Natural killer cell (primary cell): Measurements from ENCODE around the gene TCP10L. TPM values are rescaled to one million over a fixed set of nuclear protein-coding genes. Genes with fewer than 3 reads are reported as not detected.

Experiments
- ATAC-seq, 3 donors: fragments of 150-1000 bp in 2 of 3; fragments of 200-7000 bp in 1 of 3; cut with Tn5 transposase; 1 replicate in 1 of 3; 2 replicates in 2 of 3; pipeline ENCODE4 v1.10.0; 2021; ENCODE audit warnings: mild to moderate bottlenecking in 2 of 3, moderate library complexity in 2 of 3
- DNase-seq, 2 donors: peaks; one replicate each; pipeline versions ENCODE4 v3.0.0 to v3.0.0-alpha.2; 2013 to 2021; ENCODE audit warnings: mixed read lengths in 1 of 2
- H3K27ac ChIP-seq: one replicate; pipeline ENCODE4 v1.5.1; 2013; ENCODE audit warnings: mild to moderate bottlenecking, low read length
- H3K27me3 ChIP-seq: one replicate; pipeline ENCODE4 v1.6.1; 2013; ENCODE audit warnings: low read length; ENCODE audit not compliant: control insufficient read depth, insufficient read depth
- H3K36me3 ChIP-seq: one replicate; pipeline ENCODE4 v1.6.1; 2013; ENCODE audit warnings: low read length; ENCODE audit not compliant: control insufficient read depth, insufficient read depth
- H3K4me1 ChIP-seq: one replicate; pipeline ENCODE4 v1.6.1; 2013; ENCODE audit warnings: low read length; ENCODE audit not compliant: control insufficient read depth, insufficient read depth
- H3K4me3 ChIP-seq: one replicate; pipeline ENCODE4 v1.5.1; 2013; ENCODE audit warnings: low read length
- H3K9me3 ChIP-seq: one replicate; pipeline ENCODE4 v1.6.1; 2013; ENCODE audit warnings: low read length; ENCODE audit not compliant: control insufficient read depth, insufficient read depth
- H3K27ac Mint-ChIP-seq, 2 donors: one replicate each; pipeline ENCODE4 v1.8.0; 2022; ENCODE audit warnings: mild to moderate bottlenecking in 2 of 2, mixed read lengths in 2 of 2, moderate library complexity in 1 of 2
- H3K27me3 Mint-ChIP-seq, 2 donors: one replicate each; pipeline ENCODE4 v1.8.0; 2022; ENCODE audit warnings: low read depth in 2 of 2, mixed read lengths in 2 of 2
- H3K36me3 Mint-ChIP-seq: one replicate; pipeline ENCODE4 v1.8.0; 2022; ENCODE audit warnings: mixed read lengths
- H3K4me1 Mint-ChIP-seq, 2 donors: one replicate each; pipeline ENCODE4 v1.8.0; 2022; ENCODE audit warnings: mixed read lengths in 2 of 2
- H3K4me3 Mint-ChIP-seq: one replicate; pipeline ENCODE4 v1.8.0; 2022; ENCODE audit warnings: mild to moderate bottlenecking, moderate library complexity, mixed read lengths
- H3K9me3 Mint-ChIP-seq, 2 donors: one replicate each; pipeline ENCODE4 v1.8.0; 2022; ENCODE audit warnings: mixed read lengths in 2 of 2
- CTCF ChIP-seq: fragments of 200-600 bp; IDR thresholded peaks from one replicate; pipeline ENCODE4 v1.8.0; 2022; ENCODE audit warnings: antibody characterized with exemption
- WGBS: methylation state at CpG from one replicate; pipeline ENCODE4 v1.1.7; 2013; ENCODE audit warnings: missing lambda C conversion rate; ENCODE audit not compliant: insufficient coverage; 5-methylcytosine and 5-hydroxymethylcytosine counted together
- intact Hi-C: fragments of 100-400 bp; cut with micrococcal nuclease; formaldehyde crosslinking; loops from one replicate; pipeline ENCODE4 v1.14.2; 2022
- total RNA-seq, 4 donors: library from RNA; stranded (reverse); fragments of 120-200 nt in 1 of 4; gene quantifications; one replicate each; pipeline versions ENCODE4 v1.2.3 to v1.2.4, GENCODE V29; 2013 to 2022

The TCP10L gene
- total RNA-seq, 3 donors from 2014 or later (not counting 1 experiment from before 2014, with no cell fraction given) = 0.47 to 1.3 (median 0.93) TPM

- no peak for ATAC-seq
- intact Hi-C loops = no loop called here
- Histone ChIP-seq H3K4me1 (no peaks in the 10 kb centered on the region), H3K27me3 (no peaks in the 10 kb centered on the region), H3K9me3 (no peaks in the 10 kb centered on the region), H3K27ac (no peak overlapping the region), H3K4me3 (no peak overlapping the region), H3K36me3 (no peaks in the 10 kb centered on the region)
- Mint-ChIP-seq H3K36me3 (no peaks in the 10 kb centered on the region), H3K4me1 (peaks cover 8% of the 10 kb centered on the region in 2 donors), H3K4me3 (no peak overlapping the region), H3K27me3 (no peaks in the 10 kb centered on the region), H3K27ac (no peak overlapping the region), H3K9me3 (no peaks in the 10 kb centered on the region)
- 77% methylated on average over 6 of the region's 7 CpGs for WGBS
- DNase-seq = no peak
- TF ChIP-seq CTCF = no peak
Measured at GRCh38 chr21:32525282-32525681, 60.0 kb downstream of the TCP10L start.

- TF ChIP-seq CTCF = no peak
- 92% methylated on average over 7 of the region's 8 CpGs for WGBS
- no peak overlapping the region for H3K4me3 Mint-ChIP-seq
- DNase-seq = no peak
- no peaks in the 10 kb centered on the region for H3K27me3 ChIP-seq
- no peak overlapping the region for H3K27ac Mint-ChIP-seq
- H3K4me1 Mint-ChIP-seq = peaks cover 5 to 8% of the 10 kb centered on the region in 2 donors
- H3K9me3 Mint-ChIP-seq = no peaks in the 10 kb centered on the region
- H3K36me3 ChIP-seq = no peaks in the 10 kb centered on the region
- intact Hi-C loops = no loop called here
- H3K4me1 ChIP-seq = no peaks in the 10 kb centered on the region
- H3K36me3 Mint-ChIP-seq = no peaks in the 10 kb centered on the region
- no peak overlapping the region for H3K4me3 ChIP-seq
- H3K27me3 Mint-ChIP-seq = no peaks in the 10 kb centered on the region
- no peak overlapping the region for H3K27ac ChIP-seq
- no peaks in the 10 kb centered on the region for H3K9me3 ChIP-seq
- no peak for ATAC-seq
Measured at GRCh38 chr21:32523988-32524719, 61.2 kb downstream of the TCP10L start.

Other genes starting within 250 kb of the TCP10L start
- gene URB1, start 192.5 kb downstream of the TCP10L start, total RNA-seq = 1 to 10 TPM; 6.1 to 7.8 (median 7.5) TPM
- gene EVA1C, start 172.8 kb downstream of the TCP10L start, total RNA-seq = 10 to 100 TPM; 14.7 to 27.8 (median 15.8) TPM
- 10 to 100 TPM; 16.1 to 23.7 (median 16.8) TPM for gene CFAP298, start 26.9 kb upstream of the TCP10L start, total RNA-seq
- gene SYNJ1, start 142.5 kb upstream of the TCP10L start, total RNA-seq = 10 to 100 TPM; 16.2 to 22.4 (median 20.1) TPM
- 10 to 100 TPM; 54.5 to 70.7 (median 65.4) TPM for gene PAXBP1, start 186.2 kb upstream of the TCP10L start, total RNA-seq